ENCODE data around the gene SERPINA4. TPM values are rescaled to one million over a fixed set of nuclear protein-coding genes. Genes with fewer than 3 reads are reported as not detected.

Gene SERPINA4
- total and polyA plus RNA-seq, 2 of the 8 experiments (the other 6 are each of a cell fraction or from before 2014, with no cell fraction given): not detected

GRCh38 chr14:94583557-94583956 is 22.3 kb downstream of the SERPINA4 start:
- H2BK20ac ChIP-seq (ENCODE audit: low read length): no peak overlapping the region
- H3K56ac ChIP-seq (replicated peaks; ENCODE audit: insufficient read length, low read depth, low read length): no peak overlapping the region
- POLR2A ChIA-PET (ENCODE audit: partially characterized antibody): no interaction called here
- no peak overlapping the region for H2BK120ac ChIP-seq (replicated peaks; ENCODE audit: low read depth, low read length)
- no peak for FAIRE-seq
- H4K8ac ChIP-seq (ENCODE audit: extremely low read depth, insufficient read depth, low read length): no peak overlapping the region
- no peak overlapping the region for H2BK15ac ChIP-seq (ENCODE audit: low read length)
- H4K5ac ChIP-seq (ENCODE audit: insufficient read length, low read depth, low read length): no peak overlapping the region
- no peaks in the 10 kb centered on the region for H4K20me1 ChIP-seq (replicated peaks in 1 of 2; ENCODE audit: control insufficient read depth in 1 of 2, insufficient read depth in 2 of 2, low read length in 2 of 2)
- H3K9me3 ChIP-seq (ENCODE audit: insufficient read depth in 2 of 2, low read depth in 1 of 2, low read length in 1 of 2): peaks cover 4 to 7% of the 10 kb centered on the region in 2 experiments; a peak in 2 of 4 replicates
- CTCF ChIA-PET (ENCODE audit: partially characterized antibody): interaction anchor here (0.8 to 2.4 kb wide), 5 partner anchors 15 to 35 kb away, joined by 4 to 13 read pairs (median 4); no protein-coding TSS in a partner anchor
- no peak overlapping the region for H3K9ac ChIP-seq (replicated peaks in 1 of 4; ENCODE audit: extremely low read depth in 1 of 4, low read depth in 3 of 4, low read length in 3 of 4)
- WGBS, 2 experiments (ENCODE audit: extremely low coverage in 1 of 2, insufficient coverage in 1 of 2, insufficient read length in 1 of 2, insufficient replicate concordance in 2 of 2, low coverage in 1 of 2, low lambda C conversion rate in 2 of 2, missing lambda C conversion rate in 1 of 2): 87% methylated on average over 4 of the region's 4 CpGs; no CpG with 5 or more reads in 1 of the 2 experiments
- TF ChIP-seq PHF8 (conservative IDR thresholded peaks at IDR 0.05; ENCODE audit: low read depth, low read length): no peak
- no peak for TF ChIP-seq MAX (IDR thresholded peaks at IDR 0.05)
- no peak for TF ChIP-seq CTBP2 (IDR thresholded peaks at IDR 0.05; ENCODE audit: borderline replicate concordance, insufficient read depth, insufficient read length, low read length)
- no peak for TF ChIP-seq SIX5 (IDR thresholded peaks at IDR 0.05; ENCODE audit: low read depth, low read length)
- no peak for TF ChIP-seq ATF2 (IDR thresholded peaks at IDR 0.05; ENCODE audit: low read length)
- TF ChIP-seq NRF1 (IDR thresholded peaks at IDR 0.05; ENCODE audit: low read depth, low read length): no peak
- TF ChIP-seq ASH2L (IDR thresholded peaks at IDR 0.05; ENCODE audit: low read length): no peak
- no peak overlapping the region for H3K4ac ChIP-seq (replicated peaks; ENCODE audit: insufficient read length, low read depth, low read length)
- H3K79me2 ChIP-seq (ENCODE audit: control insufficient read depth in 1 of 2, insufficient read depth in 2 of 2, low read length in 2 of 2): no peaks in the 10 kb centered on the region
- no peak overlapping the region for H3K23ac ChIP-seq (ENCODE audit: insufficient read length)
- H3K14ac ChIP-seq (ENCODE audit: insufficient read length): no peak overlapping the region
- no peak overlapping the region for H2AK5ac ChIP-seq (ENCODE audit: low read depth, low read length)
- no peaks in the 10 kb centered on the region for H3K36me3 ChIP-seq (ENCODE audit: control insufficient read depth in 2 of 4, insufficient read depth in 4 of 4, low read length in 3 of 4)
- no peaks in the 10 kb centered on the region; a peak in 1 of 7 replicates for H3K27me3 ChIP-seq (replicated peaks in 1 of 4; ENCODE audit: control insufficient read depth in 3 of 4, extremely low read depth in 1 of 4, insufficient read depth in 3 of 4, low read length in 3 of 4)
- H3K27ac ChIP-seq (ENCODE audit: low read depth, low read length): no peak overlapping the region
- DNase-seq (ENCODE audit: low read depth in 1 of 2, low spot score in 2 of 2): no peak
- H3K4me1 ChIP-seq (replicated peaks in 1 of 4; ENCODE audit: control insufficient read depth in 3 of 4, insufficient read depth in 4 of 4, low read length in 3 of 4): peaks cover 0 to 4% (median 1%) of the 10 kb centered on the region in 4 experiments; a peak in 1 of 7 replicates
- no peaks in the 10 kb centered on the region for H3K23me2 ChIP-seq (ENCODE audit: low read depth, low read length)
- H2AFZ ChIP-seq (ENCODE audit: low read length): no peak overlapping the region
- no peak overlapping the region for H2BK12ac ChIP-seq (ENCODE audit: low read depth, low read length)
- no peak overlapping the region for H3K4me2 ChIP-seq (ENCODE audit: insufficient read depth in 1 of 2, low read depth in 2 of 2, low read length in 2 of 2)
- no peak overlapping the region for H3K4me3 ChIP-seq (ENCODE audit: extremely low read depth in 1 of 4, insufficient read depth in 2 of 4, low read depth in 3 of 4, low read length in 4 of 4)
- no peaks in the 10 kb centered on the region for H3K79me1 ChIP-seq (ENCODE audit: low read depth, low read length)
- H3K18ac ChIP-seq (ENCODE audit: extremely low read depth, low read length): no peak overlapping the region
- H2BK5ac ChIP-seq (ENCODE audit: low read depth, low read length): no peak overlapping the region
- H4K91ac ChIP-seq (replicated peaks; ENCODE audit: insufficient read length, low read length): no peak overlapping the region

Data from H1 (cell line).